Measurements from ENCODE around the gene FBN3. TPM values are rescaled to one million over a fixed set of nuclear protein-coding genes. Genes with fewer than 3 reads are reported as not detected.
"Not testable (repeated sequence)": the region's sequence is repeated elsewhere in the genome, so short reads cannot be mapped to it uniquely, and the experiment has no call there.

Gene FBN3
- total and polyA plus RNA-seq, 2 donors (not counting 1 experiment from before 2014, with no cell fraction given): not detected

GRCh38 chr19:8161135-8161646 lies 11.8 kb upstream of the FBN3 start:
- H2AFZ ChIP-seq (ENCODE audit: insufficient read depth, low read depth, low read length, poor library complexity, severe bottlenecking): no peak overlapping the region
- 64% methylated on average over 11 of the region's 12 CpGs for WGBS (ENCODE audit: insufficient coverage)
- H3K4me2 ChIP-seq (replicated peaks; ENCODE audit: low read depth, low read length, poor library complexity, severe bottlenecking): peak overlapping the region; percentile 38
- ChIA-PET POLR2A (interaction anchor here (0.5 to 1.1 kb wide), 6 partner anchors 31 to 160 kb away, joined by 3 to 6 read pairs (median 4); partner anchors contain the start of genes CERS4, NDUFA7 and RPS28), CTCF (interaction anchor here (1.0 to 1.6 kb wide), 6 partner anchors 30 to 90 kb away, joined by 3 to 7 read pairs (median 4); partner anchors contain the start of gene CERS4)
- no peak overlapping the region for H3K4me3 ChIP-seq (ENCODE audit: control extremely low read depth in 1 of 5, extremely low read depth in 1 of 5, insufficient read depth in 1 of 5, low read depth in 2 of 5, low read length in 4 of 5)
- H3K36me3 ChIP-seq (replicated peaks in 1 of 2; ENCODE audit: control extremely low read depth in 1 of 2, control insufficient read depth in 1 of 2, extremely low read depth in 1 of 2, insufficient read depth in 2 of 2, low read length in 1 of 2): no peaks in the 10 kb centered on the region
- H3K9me3 ChIP-seq (ENCODE audit: control extremely low read depth in 1 of 3, control insufficient read depth in 2 of 3, insufficient read depth in 1 of 3, low read length in 2 of 3): no peaks in the 10 kb centered on the region
- TF ChIP-seq CTCF (IDR thresholded peaks at IDR 0.05): no peak
- no peak overlapping the region for H3K9ac ChIP-seq (ENCODE audit: low read length)
- H3K27me3 ChIP-seq (replicated peaks in 1 of 4; ENCODE audit: control extremely low read depth in 1 of 4, control insufficient read depth in 3 of 4, insufficient read depth in 4 of 4, low read length in 3 of 4): no peaks in the 10 kb centered on the region
- Mint-ChIP-seq H3K4me1 (peaks cover 20% of the 10 kb centered on the region), H3K4me3 (peak overlapping the region; percentile 55), H3K9me3 (ENCODE audit: insufficient read depth) (no peaks in the 10 kb centered on the region), H3K27me3 (peaks cover 3% of the 10 kb centered on the region), H3K27ac (peak overlapping the region; percentile 56)
- H3K4me1 ChIP-seq (ENCODE audit: control insufficient read depth in 2 of 2, insufficient read depth in 2 of 2, low read length in 2 of 2): peaks cover 6 to 15% of the 10 kb centered on the region in 2 donors
- intact Hi-C loops (cut with micrococcal nuclease): no loop called here
- H3K79me2 ChIP-seq (ENCODE audit: control insufficient read depth, insufficient read depth, low read length): no peaks in the 10 kb centered on the region
- DNase-seq (no peak), ATAC-seq (ENCODE audit: low read depth) (peak; percentile 81)
- H3K27ac ChIP-seq (ENCODE audit: low read length in 2 of 2): no peak overlapping the region
- no peaks in the 10 kb centered on the region for H4K20me1 ChIP-seq (ENCODE audit: control insufficient read depth, insufficient read depth, low read length, poor library complexity, severe bottlenecking)

GRCh38 chr19:8159322-8159721 lies 9.9 kb upstream of the FBN3 start:
- H3K4me2 ChIP-seq (replicated peaks; ENCODE audit: low read depth, low read length, poor library complexity, severe bottlenecking); H3K4me3 Mint-ChIP-seq; H3K4me3 ChIP-seq (ENCODE audit: control extremely low read depth in 1 of 5, extremely low read depth in 1 of 5, insufficient read depth in 1 of 5, low read depth in 2 of 5, low read length in 4 of 5); H3K27ac ChIP-seq (ENCODE audit: low read length in 2 of 2); H3K79me2 ChIP-seq (ENCODE audit: control insufficient read depth, insufficient read depth, low read length); H3K9me3 ChIP-seq (ENCODE audit: control extremely low read depth in 1 of 3, control insufficient read depth in 2 of 3, insufficient read depth in 1 of 3, low read length in 2 of 3); H4K20me1 ChIP-seq (ENCODE audit: control insufficient read depth, insufficient read depth, low read length, poor library complexity, severe bottlenecking); intact Hi-C loops (cut with micrococcal nuclease); H3K9me3 Mint-ChIP-seq (ENCODE audit: insufficient read depth); H3K36me3 ChIP-seq (replicated peaks in 1 of 2; ENCODE audit: control extremely low read depth in 1 of 2, control insufficient read depth in 1 of 2, extremely low read depth in 1 of 2, insufficient read depth in 2 of 2, low read length in 1 of 2); H3K27ac Mint-ChIP-seq; ATAC-seq (ENCODE audit: low read depth); DNase-seq; H3K9ac ChIP-seq (ENCODE audit: low read length); H2AFZ ChIP-seq (ENCODE audit: insufficient read depth, low read depth, low read length, poor library complexity, severe bottlenecking): not testable (repeated sequence)
- ChIA-PET CTCF (interaction anchor here (0.6 to 3.2 kb wide), 15 partner anchors 11 to 215 kb away, joined by 3 to 62 read pairs (median 7); partner anchors contain the start of genes CERS4 and TIMM44), POLR2A (interaction anchor here (0.9 to 1.3 kb wide), 4 partner anchors 34 to 93 kb away, joined by 3 to 6 read pairs (median 6); partner anchors contain the start of gene CERS4)
- peaks cover 0 to 11% (median 2%) of the 10 kb centered on the region in 4 experiments for H3K27me3 ChIP-seq (replicated peaks in 1 of 4; ENCODE audit: control extremely low read depth in 1 of 4, control insufficient read depth in 3 of 4, insufficient read depth in 4 of 4, low read length in 3 of 4)
- H3K4me1 ChIP-seq (ENCODE audit: control insufficient read depth in 2 of 2, insufficient read depth in 2 of 2, low read length in 2 of 2): peaks cover 6 to 15% of the 10 kb centered on the region in 2 donors
- peaks cover 12% of the 10 kb centered on the region for H3K27me3 Mint-ChIP-seq
- WGBS (ENCODE audit: insufficient coverage): 100% methylated on average over 3 of the region's 5 CpGs
- H3K4me1 Mint-ChIP-seq: peaks cover 22% of the 10 kb centered on the region

All from B cell (primary cell).